SK-N-DZ (cell line): ENCODE results near the gene PHKA2.
A peak's percentile ranks its signal among the peaks of the same experiment; 100 is the strongest.

Experiments
- DNase-seq: peaks from one replicate; pipeline ENCODE4 v3.0.0-alpha.2; 2015; ENCODE audit warnings: low spot score

The PHKA2 gene

GRCh38 chrX:18890724-18891547 is 93.0 kb downstream of the PHKA2 start:
- DNase-seq = no peak

DNA sequence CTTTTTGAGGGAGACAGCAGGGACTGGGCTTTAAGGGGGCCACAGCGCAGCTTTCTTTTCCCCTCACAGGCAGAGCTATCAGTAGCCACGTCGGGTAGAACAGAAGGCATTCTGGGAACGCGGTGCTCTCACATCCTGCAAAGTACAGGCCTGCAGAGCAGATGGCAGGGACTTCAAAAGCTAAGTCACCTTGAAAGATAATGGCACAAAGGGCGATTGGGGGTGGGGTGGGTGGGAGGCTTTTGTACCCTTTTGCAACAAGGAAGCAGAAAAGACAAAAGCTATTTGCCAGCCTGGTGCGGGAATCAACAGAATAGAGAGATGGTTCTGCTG is 93.9 kb downstream of the PHKA2 start:
- no peak for DNase-seq

DNA sequence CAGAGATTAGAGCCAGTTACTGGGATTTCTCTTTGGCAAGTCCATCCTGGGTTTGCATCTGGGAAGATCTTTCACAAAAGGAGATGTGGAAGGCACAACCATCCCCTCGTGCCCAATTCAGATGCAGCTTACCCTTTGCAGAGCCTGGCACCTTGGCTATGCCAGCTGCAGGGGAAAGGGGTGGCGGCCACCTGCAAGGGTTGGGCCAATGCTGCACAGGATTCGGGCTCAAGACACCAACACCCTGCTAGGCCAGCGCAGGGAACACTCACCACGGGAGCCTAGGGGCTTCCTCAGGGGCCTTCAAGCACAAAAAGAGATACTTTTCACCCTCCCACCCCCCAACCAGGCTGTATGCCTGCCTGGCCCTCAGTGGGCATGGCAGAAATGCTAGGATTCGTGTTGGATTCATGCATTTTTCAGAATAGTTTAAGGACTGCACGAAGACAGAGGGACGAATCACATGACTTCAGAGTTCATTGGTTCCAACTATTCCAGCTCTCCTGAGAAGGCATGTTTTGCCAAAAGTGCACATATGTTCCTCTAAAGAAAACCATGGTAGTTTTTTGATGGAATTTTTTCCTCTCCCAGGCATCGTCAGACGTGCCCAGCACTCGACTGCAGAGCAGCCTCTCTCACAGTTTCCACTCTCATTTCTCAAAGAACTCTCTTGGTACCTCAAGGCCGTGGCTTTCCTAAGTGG is 94.4 kb downstream of the PHKA2 start:
- DNase-seq = no peak

DNA sequence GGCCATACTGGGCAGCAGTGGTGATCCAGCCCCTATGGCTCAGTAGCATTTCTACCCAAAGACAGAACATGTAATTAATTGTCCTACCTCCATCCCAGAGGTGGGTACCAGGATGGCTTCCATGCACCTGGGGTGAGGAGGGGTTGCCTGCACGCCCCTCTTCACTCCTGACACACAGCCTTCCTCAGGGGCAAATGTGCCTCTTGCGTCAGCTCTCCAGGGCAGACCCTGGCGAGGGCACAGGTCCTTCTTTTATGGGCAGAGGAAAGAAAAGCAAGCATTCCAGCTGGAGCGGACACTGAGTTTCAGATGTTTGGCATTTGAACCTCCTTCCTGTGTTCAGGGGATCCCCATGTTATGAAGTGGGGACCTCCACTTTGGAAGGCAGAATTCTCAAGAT is 95.6 kb downstream of the PHKA2 start:
- no peak for DNase-seq

- no peak for DNase-seq
Measured at GRCh38 chrX:18887825-18888212, 96.1 kb downstream of the PHKA2 start.

DNA sequence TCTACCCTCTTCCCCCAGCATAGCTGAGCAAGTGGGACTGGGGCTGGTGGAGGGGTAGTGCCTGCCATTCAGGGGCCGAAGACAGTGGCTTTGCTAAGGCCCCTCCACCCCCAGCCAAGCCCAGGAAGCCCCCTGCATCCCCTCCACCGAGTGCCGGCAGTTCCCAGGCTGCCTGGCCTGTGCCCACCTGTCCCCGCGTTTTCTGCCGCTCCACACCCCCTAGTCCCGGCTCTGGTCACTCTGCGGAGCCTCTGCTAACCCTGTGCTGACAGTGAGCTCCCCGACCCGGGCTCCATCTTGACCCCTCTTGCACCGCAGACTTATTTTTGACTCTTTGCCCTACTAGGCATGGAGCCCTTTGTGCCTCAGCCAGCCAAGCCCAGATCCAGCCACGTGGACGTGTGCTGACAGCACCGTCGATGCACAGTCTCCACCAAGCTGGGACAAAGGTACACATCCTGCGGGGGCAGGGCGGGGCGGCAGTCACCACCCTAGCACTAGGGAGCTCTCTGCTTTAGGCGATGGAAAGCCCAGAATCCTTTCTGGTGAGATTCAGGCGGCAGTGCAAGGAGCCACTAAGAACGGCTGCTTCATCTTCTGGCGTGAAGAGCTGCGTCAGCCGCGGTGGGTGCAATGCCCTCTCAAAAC is 96.6 kb downstream of the PHKA2 start:
- DNase-seq = no peak

DNA sequence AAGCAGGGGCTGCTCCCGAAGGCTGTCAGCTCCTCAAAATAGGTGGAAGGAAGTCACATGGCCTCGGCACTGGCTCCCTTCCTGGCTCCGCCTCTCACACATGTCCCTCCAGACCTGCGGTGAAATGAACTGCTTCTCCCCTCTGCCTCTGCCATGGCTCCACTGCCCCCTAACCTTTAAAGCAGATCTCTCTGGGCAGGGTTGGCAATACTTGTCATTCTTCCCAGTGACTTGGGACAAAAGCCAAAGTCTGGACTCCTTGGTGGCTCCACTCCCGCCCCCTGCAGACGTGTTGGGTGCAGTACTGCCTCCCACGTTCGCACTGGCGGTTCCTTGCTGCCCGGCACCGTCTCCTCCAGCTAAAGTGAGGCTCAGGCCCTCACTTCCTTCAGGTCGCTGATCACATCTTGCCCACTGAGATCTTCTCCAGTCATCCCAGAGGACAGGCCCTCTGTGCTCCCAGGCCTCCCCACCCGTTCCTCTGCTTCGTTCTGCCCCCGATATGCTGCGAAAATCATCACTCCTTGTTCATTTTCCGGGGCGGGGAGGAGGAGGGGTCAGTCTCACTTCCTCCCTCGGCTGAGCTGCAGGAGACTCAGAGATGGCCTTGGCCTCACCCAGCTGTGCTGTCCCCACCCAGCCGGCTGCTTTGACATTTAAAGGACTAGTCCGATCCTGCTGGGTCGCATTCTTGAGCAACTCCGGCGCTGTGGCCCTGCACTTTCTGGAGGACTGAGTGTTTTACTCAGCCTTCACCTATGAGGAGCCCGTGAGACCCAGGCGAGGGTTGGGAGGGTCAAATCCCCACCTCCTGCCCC is 97.4 kb downstream of the PHKA2 start:
- DNase-seq = no peak

GRCh38 chrX:18886005-18886343 is 97.9 kb downstream of the PHKA2 start:
- DNase-seq = no peak

GRCh38 chrX:18885328-18886004 is 98.4 kb downstream of the PHKA2 start:
- no peak for DNase-seq

DNA sequence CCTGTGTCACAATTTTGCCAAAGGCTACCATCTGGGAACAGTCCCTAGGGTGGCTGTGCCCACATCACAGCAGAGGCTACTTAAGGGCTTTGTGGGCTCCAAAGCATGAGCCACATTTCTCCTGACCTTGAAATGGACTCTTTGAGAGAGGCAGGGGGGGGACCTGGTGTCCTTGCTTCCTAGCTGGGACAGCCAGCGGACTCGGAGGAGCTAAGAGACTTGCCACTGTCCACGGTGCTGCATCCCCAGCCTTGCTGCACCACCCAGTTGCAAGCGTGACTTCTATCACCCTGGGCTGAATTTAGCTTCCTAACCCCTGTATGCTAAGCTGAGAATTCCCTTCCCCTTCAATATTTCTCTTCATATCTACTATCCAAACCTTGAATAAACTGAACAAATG is 99.0 kb downstream of the PHKA2 start:
- no peak for DNase-seq

DNA sequence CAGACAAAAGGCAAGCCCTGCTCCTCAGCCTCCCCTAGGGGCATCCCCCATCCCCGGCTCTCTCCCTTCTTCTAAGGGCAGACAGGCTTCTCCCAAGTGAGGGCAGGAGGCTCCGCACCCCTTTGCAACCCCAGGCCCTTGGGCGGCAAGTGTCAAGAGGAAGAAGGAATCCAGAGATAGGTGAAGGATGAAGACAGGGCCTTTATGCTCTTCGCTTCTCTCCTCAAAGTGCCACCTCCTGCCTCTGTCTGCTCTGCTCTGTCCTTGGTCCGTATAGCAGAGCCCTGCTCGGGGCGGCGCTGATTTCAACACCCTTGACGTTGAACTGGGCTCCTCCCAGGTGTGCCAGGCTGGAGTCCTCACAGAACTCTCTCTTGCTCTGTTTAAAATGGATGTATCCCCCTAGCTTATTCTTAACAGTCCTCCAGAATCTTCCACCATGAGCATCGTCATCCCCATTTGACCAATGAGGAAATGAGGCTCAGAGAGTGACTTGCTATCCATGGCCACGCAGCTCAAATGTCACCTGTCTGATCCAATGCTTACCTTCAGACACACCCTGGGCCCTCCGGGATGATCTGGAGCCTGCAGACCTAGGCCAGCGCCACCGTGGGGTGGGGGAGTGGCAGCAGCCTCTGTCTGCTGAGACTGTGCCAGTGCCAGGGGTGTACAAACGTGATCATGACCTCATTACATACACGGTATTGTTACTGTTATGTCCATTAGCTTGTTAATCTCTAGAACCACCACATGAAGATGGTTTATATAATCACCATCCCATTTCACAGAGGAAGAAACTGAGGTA is 99.8 kb downstream of the PHKA2 start:
- DNase-seq = no peak

DNA sequence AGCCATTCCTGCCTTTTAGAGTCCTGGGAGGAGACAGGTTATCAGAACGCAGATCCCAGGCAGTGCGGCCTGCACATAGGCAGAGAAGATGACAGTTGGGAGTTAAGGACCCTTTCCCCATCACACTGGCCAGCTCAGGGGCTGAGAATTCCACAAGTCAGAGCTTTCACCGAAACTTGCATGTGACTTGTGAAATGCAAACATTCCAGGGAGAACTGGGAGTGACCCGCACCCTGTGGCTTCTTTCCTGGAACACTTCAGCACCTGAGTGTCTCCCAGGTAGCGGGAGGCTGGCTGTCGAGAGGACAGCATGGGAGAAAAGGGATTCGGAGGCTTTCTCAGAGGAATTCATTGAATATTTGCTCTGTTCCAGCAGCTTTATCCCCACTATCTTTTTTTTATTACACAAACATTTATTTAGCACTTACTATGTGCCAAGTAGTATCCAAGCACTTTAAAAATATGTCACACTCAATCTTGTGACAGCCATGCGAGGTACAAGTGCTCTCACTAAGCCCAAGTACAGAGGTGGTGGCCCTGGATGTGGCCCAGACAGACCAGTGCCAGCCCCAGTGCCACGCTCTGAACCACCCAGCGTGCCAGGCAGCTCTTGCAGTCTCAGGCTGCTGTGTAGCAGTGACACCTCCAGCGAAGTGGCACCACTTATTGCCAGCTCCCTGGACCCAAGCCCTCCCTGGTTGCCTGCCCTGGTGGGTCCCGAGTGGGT is 100.5 kb downstream of the PHKA2 start:
- no peak for DNase-seq

- DNase-seq = no peak
Measured at GRCh38 chrX:18879144-18879543, 104.8 kb downstream of the PHKA2 start.

DNA sequence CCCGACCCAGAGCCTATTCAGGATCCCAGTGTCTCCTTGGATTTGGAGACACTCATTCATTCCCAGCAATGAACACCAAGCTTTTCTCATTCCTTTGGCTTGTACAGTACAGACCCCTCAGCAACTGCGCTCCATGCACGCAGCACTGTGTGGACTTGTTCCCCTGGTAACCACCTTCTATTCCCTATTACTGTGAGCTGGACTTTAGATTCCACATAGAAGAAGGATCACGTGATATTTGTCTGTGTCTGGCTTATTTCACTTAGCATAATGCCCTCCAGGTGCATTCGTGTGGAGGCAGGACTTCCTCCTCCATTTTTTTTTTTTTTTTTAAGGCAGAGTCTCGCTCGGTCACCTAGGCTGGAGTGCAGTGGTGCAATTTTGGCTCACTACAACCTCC is 106.4 kb downstream of the PHKA2 start:
- peak; percentile 78 for DNase-seq

DNA sequence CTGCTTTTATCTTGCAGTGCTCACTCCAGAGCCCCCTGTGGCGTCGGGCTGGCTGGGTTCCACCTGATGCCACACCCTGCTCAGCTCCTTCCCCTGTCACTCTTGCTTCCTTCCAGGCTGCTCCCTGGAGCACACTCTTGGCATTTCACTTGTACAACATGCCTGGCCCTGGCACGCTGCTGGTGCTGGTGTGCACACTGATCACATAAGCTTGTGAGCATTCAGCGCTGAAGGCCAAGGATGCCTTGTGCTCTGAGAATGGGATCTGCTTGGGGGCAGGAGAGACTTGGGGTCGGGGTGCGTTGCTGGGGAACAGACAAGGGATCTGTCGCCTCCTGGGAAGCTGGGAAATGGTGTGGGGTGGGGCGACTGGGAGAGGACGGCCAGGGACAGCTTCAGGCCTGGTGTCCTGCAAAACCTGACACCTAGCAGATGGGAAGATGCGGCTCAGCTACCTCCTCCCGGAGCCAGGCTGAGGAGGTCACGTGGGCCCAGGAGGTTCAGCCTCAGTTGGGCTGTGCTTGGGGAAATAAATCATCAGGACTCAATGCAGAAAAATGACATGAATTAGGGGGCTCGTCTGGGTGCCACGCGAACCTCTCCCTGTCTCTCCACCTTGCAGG is 108.5 kb downstream of the PHKA2 start:
- no peak for DNase-seq

GRCh38 chrX:18874560-18875255 is 109.2 kb downstream of the PHKA2 start:
- DNase-seq = no peak

GRCh38 chrX:18873836-18874235 is 110.1 kb downstream of the PHKA2 start:
- DNase-seq = no peak

DNA sequence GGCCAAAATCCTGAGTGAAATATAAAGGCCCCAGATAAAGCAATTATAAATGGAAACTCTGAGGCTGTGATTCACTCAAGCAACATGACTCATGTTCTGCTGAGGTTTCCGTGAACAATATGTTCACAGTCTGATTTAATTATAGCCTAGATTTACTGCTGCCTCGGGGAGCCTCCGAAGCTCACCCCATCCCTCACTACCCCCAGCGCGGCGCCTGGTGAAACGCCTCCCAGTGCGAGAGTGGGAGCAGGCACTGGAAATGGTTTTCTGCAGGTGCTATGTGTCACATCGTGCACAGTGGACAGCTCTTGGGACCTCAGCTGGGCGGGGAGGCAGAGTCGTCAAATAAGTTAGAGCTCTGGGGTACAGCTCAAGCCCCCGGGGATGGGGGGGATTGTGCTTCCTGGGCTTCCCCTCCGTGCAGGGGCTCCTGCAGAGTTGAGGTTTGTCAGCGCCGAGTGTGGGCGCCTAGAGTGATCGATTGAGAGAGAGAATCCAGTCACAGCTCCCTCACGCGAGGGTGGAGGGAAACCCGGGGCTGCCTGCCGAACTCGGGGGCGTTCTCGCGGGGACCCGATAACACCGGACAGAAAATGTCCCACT is 110.6 kb downstream of the PHKA2 start:
- peak; percentile 29 for DNase-seq
